Pancreas (tissue), 10 donors: ENCODE results near the gene ZNF831. TPM values are rescaled to one million over a fixed set of nuclear protein-coding genes. Genes with fewer than 3 reads are reported as not detected.

Experiments
- ATAC-seq, 4 donors: fragments of 200-7000 bp; cut with Tn5 transposase; one replicate each; pipeline versions ENCODE4 v1.8.0 to v1.9.1; 2020; ENCODE audit warnings: mild to moderate bottlenecking in 4 of 4, moderate library complexity in 4 of 4
- DNase-seq, 6 donors: peaks; one replicate each; pipeline ENCODE4 v3.0.0-alpha.2; 2020
- FAIRE-seq: peaks from 2 replicates; lab custom pipeline; 2012; peaks lifted over from hg19 to GRCh38; lab: Jason Lieb, UNC
- H3K27ac ChIP-seq, 4 donors: fragments of 200-600 bp; sonication (generic); 1 replicate in 3 of 4; 2 replicates in 1 of 4; pipeline versions ENCODE4 v1.5.0 to v1.8.0; 2020
- H3K27me3 ChIP-seq, 4 donors: fragments of 200-600 bp; one replicate each; pipeline ENCODE4 v1.8.0; 2021
- H3K36me3 ChIP-seq, 3 donors: fragments of 200-600 bp; sonication (generic) in 1 of 3; one replicate each; pipeline versions ENCODE4 v1.5.0 to v1.8.0; 2020 to 2021
- H3K4me1 ChIP-seq, 3 donors: fragments of 200-600 bp; one replicate each; pipeline ENCODE4 v1.8.0; 2021
- H3K4me3 ChIP-seq, 4 donors: fragments of 200-600 bp; sonication (generic) in 2 of 4; one replicate each; pipeline versions ENCODE4 v1.5.0 to v1.8.0; 2020 to 2021
- H3K9me3 ChIP-seq, 4 donors: fragments of 200-600 bp; one replicate each; pipeline ENCODE4 v1.8.0; 2021
- WGBS, 2 donors: extraction: QIAGEN DNeasy Blood & Tissue Kit; methylation state at CpG; one replicate each; pipeline ENCODE4 v1.1.7; 2013; 5-methylcytosine and 5-hydroxymethylcytosine counted together
- intact Hi-C, 3 donors: fragments of 100-400 bp; cut with DNase I; formaldehyde crosslinking; loops; one replicate each; pipeline versions ENCODE4 v1.11.1 to v1.14.2; 2022
- polyA plus RNA-seq, 2 donors: library from polyadenylated mRNA; stranded (reverse); fragments of 200-250 nt; gene quantifications; one replicate each; pipeline ENCODE4 v1.2.3, GENCODE V29; 2013
- total RNA-seq, 6 donors: library from RNA; stranded (reverse); fragmentation: NEBNext Ultra II Directional in 4 of 6; extraction: Animal tissue kit (Norgen Biotek cat#: 25700) in 4 of 6; gene quantifications; one replicate each; pipeline versions ENCODE4 v1.2.1 to v1.2.4, GENCODE V29; 2021 to 2023
- TF ChIP-seq, protein P1 (sequence below), 4 donors: fragments of 200-600 bp; sonication (generic) in 3 of 4; IDR thresholded peaks; one replicate each; pipeline versions ENCODE4 v1.5.0 to v1.8.0; 2021; ENCODE audit warnings: antibody characterized with exemption in 4 of 4
- donor health status: healthy with polysubstance abuse.
- donor health status: DM: no; HTN: no; CAD: no; lungs with moderate emphysema.
- donor health status: DM: no; HTN: no; CAD: no.
- donor health status: control.
- donor health status: control.
- donor health status: Bipolar disorder and iron deficiency.
- donor health status: DM: yes; HTN: yes; CAD: no.
- donor health status: DM: no; HTN: no; CAD: no.
- donor health status: DM: no; HTN: no; CAD: no.
- donor health status: DM: yes; HTN: yes; CAD: no.

ZNF831 gene
- total and polyA plus RNA-seq, 8 donors = 0.04 to 0.23 (median 0.16) TPM

DNA sequence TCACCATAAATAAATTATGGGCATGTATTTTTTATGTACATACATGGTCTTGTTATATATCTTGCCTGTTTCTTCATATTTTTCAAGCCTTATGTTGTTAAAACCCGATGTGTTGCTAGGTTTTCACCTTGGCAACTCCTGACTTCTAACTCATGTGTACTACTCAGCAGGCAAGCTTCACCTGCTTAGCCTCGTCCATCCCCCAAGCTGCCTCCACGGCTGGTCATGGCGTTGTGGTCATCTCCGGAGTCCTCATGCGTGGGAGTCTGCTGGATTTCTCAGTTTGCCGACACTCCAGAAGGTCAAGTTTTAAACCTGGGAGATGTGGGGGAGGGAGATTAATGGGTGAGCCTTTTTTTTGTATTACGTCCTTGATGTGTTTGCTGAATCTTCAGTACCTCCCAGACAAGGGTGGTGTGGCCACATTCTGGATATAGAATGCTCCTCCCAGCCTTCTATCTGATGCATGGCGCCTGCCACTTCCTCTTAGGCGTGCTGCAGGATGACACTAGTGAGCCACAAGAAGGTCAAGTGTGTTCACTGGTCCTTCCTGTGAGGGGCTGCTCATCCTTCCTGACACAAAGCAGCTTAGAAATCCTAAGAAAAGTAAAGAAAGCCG is 110.2 kb downstream of the ZNF831 start:
- Histone ChIP-seq H3K4me3 (no peak overlapping the region), H3K27ac (no peak overlapping the region), H3K9me3 (no peaks in the 10 kb centered on the region), H3K36me3 (no peaks in the 10 kb centered on the region), H3K27me3 (peaks cover 0 to 1% (median 0%) of the 10 kb centered on the region in 4 donors), H3K4me1 (no peaks in the 10 kb centered on the region)
- DNase-seq (no peak), ATAC-seq (no peak), FAIRE-seq (no peak)
- TF ChIP-seq, protein P1, sequence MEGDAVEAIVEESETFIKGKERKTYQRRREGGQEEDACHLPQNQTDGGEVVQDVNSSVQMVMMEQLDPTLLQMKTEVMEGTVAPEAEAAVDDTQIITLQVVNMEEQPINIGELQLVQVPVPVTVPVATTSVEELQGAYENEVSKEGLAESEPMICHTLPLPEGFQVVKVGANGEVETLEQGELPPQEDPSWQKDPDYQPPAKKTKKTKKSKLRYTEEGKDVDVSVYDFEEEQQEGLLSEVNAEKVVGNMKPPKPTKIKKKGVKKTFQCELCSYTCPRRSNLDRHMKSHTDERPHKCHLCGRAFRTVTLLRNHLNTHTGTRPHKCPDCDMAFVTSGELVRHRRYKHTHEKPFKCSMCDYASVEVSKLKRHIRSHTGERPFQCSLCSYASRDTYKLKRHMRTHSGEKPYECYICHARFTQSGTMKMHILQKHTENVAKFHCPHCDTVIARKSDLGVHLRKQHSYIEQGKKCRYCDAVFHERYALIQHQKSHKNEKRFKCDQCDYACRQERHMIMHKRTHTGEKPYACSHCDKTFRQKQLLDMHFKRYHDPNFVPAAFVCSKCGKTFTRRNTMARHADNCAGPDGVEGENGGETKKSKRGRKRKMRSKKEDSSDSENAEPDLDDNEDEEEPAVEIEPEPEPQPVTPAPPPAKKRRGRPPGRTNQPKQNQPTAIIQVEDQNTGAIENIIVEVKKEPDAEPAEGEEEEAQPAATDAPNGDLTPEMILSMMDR (IDR thresholded peaks at IDR 0.05) = no peak
- WGBS, 2 donors = 49 to 62% methylated on average over 11 of the region's 11 CpGs
- intact Hi-C loops = no loop called here

DNA sequence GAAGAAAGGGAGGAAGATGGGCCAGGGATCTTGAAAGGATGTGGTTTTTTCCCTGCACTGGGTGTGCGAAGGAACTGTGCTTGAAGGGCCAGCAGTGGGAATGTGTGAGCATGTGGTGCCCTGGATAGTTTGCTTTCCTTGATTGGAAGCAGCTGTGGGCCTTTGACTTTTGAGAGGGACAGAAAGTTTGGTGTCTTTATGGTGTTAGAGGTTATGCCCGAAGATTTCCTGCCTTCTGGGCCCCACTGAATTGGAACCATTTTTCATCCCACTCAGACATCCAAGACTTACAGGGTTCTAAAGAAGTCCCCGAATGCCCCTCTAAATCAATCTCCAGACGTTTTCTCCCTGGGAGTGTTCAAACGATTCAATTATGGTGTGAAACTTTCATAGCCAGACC is 113.3 kb downstream of the ZNF831 start:
- WGBS, 2 donors = 55 to 58% methylated on average over 5 of the region's 5 CpGs

DNA sequence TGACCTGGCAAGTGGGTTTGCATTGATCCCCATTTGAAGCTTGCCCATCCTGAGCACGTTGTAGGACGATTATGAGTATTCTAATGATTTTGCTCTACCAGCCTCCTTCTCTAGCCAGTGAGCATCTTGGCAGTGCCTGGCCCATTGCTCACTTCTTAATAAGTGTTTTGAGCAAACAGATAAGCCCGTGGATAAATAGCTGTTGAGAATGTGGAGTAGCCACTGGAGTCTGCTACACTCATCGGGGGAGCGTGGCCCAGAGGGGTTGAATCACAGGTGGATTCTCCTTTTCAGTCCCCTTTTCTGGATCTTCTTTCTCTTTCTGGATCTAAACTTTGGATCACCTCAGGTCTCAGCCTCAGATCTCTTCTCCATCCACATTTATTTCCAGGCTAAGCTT is 120.8 kb downstream of the ZNF831 start:
- no peaks in the 10 kb centered on the region for H3K4me1 ChIP-seq
- TF ChIP-seq, protein P1 (IDR thresholded peaks at IDR 0.05) = no peak
- FAIRE-seq (no peak), DNase-seq (no peak), ATAC-seq (no peak)
- no peaks in the 10 kb centered on the region for H3K9me3 ChIP-seq
- intact Hi-C loops = no loop called here
- no peak overlapping the region for H3K4me3 ChIP-seq
- H3K27ac ChIP-seq = no peak overlapping the region
- 64 to 66% methylated on average over 5 of the region's 5 CpGs for WGBS, 2 donors
- H3K27me3 ChIP-seq = no peaks in the 10 kb centered on the region
- no peaks in the 10 kb centered on the region for H3K36me3 ChIP-seq

More for the DNA sequence above, 113.3 kb downstream of the ZNF831 start:
- Histone ChIP-seq H3K36me3 (no peaks in the 10 kb centered on the region), H3K27me3 (no peaks in the 10 kb centered on the region), H3K27ac (no peak overlapping the region), H3K4me1 (no peaks in the 10 kb centered on the region), H3K4me3 (no peak overlapping the region), H3K9me3 (no peaks in the 10 kb centered on the region)
- TF ChIP-seq, protein P1 (IDR thresholded peaks at IDR 0.05) = no peak
- no peak for FAIRE-seq
- no peak for DNase-seq
- intact Hi-C loops = no loop called here
- ATAC-seq = no peak

DNA sequence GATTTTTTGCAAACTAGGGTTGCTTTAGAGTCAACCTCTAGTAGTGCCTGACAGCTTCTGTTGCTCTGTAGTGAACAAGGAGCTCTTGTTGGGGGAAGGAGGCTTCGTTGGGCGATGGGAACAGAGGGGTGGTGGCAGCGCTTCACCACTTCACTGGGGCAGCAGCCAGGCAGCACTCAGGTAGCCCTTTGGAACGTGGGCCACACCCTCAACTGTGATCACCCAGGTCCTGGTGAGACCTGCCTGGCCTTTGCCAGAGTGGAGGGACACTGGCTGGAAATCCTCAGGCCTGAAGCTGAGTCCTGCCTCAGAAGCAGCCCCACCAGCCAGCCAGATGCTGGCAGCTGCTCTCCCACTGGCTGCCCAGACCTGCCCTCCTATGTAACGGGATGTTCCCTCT is 126.4 kb downstream of the ZNF831 start:
- Histone ChIP-seq H3K36me3 (no peaks in the 10 kb centered on the region), H3K27me3 (no peaks in the 10 kb centered on the region), H3K9me3 (no peaks in the 10 kb centered on the region), H3K27ac (no peak overlapping the region), H3K4me1 (no peaks in the 10 kb centered on the region), H3K4me3 (no peak overlapping the region)
- TF ChIP-seq, protein P1 (IDR thresholded peaks at IDR 0.05) = no peak
- WGBS, 2 donors = 74 to 77% methylated on average over 5 of the region's 5 CpGs
- no peak for ATAC-seq
- FAIRE-seq = no peak
- intact Hi-C loops = no loop called here
- DNase-seq = no peak

DNA sequence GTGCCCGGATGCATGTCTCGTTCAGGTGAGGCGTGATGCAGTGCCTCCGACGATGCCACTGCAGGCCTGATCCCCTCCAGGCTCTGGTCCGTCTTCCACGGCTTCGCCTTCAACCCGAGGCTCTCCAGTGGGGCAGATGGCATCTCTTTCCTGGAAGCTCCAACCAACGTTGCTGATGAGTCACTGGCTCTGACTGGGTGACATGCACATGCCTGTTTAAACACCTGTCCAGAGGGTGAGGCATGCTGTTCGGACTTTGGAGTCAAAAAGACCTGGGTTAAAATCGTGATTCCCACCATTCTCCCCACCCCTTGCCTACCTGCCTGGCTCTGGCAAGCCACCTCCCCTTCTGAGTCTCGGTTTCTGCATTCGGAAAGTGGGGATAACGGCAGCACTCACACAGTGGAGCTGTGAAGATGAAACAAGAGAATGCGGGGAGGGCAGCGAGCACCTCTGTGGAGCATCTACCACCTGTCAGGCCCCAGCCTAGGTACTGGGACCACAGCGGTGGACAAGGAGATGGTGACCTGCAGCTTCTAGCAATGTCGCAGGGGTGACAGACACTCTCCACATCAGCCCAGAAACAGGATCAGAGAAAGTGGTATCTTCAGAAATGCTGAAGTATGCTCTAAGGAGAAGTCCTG is 128.2 kb downstream of the ZNF831 start:
- DNase-seq = no peak
- 76 to 86% methylated on average over 19 of the region's 19 CpGs for WGBS, 2 donors
- H3K27me3 ChIP-seq = no peaks in the 10 kb centered on the region

More for the DNA sequence above, 128.2 kb downstream of the ZNF831 start:
- no peak for FAIRE-seq
- intact Hi-C loops = no loop called here
- Histone ChIP-seq H3K4me1 (no peaks in the 10 kb centered on the region), H3K4me3 (no peak overlapping the region), H3K36me3 (no peaks in the 10 kb centered on the region), H3K27ac (no peak overlapping the region), H3K9me3 (no peaks in the 10 kb centered on the region)
- no peak for ATAC-seq
- TF ChIP-seq, protein P1 (IDR thresholded peaks at IDR 0.05) = no peak
